Mesendoderm (in vitro differentiated cells): Measurements from ENCODE around the gene INPP4A.
A peak's percentile ranks its signal among the peaks of the same experiment; 100 is the strongest.

Experiments used
- DNase-seq: peaks from one replicate; pipeline ENCODE4 v3.0.0; 2013
- H2AK5ac ChIP-seq: 2 replicates; pipeline ENCODE4 v1.6.1; 2013; ENCODE audit warnings: low read length, inconsistent platforms
- H2BK120ac ChIP-seq: 2 replicates; pipeline ENCODE4 v1.6.1; 2013; ENCODE audit warnings: low read depth, mild to moderate bottlenecking, low read length, moderate library complexity, mixed read lengths
- H2BK15ac ChIP-seq: replicated peaks from 2 replicates; pipeline ENCODE4 v1.6.1; 2013; ENCODE audit warnings: low read depth, mild to moderate bottlenecking, moderate library complexity
- H2BK5ac ChIP-seq: 2 replicates; pipeline ENCODE4 v1.6.1; 2013; ENCODE audit warnings: low read length, inconsistent platforms
- H3K18ac ChIP-seq: 2 replicates; pipeline ENCODE4 v1.6.1; 2013; ENCODE audit warnings: mild to moderate bottlenecking, low read length, mixed read lengths
- H3K23ac ChIP-seq: one replicate; pipeline ENCODE4 v1.6.1; 2013; ENCODE audit warnings: low read length
- H3K27ac ChIP-seq: 2 replicates; pipeline ENCODE4 v1.5.1; 2013; ENCODE audit warnings: low read depth, mild to moderate bottlenecking, inconsistent platforms, low read length, moderate library complexity
- H3K27me3 ChIP-seq: 2 replicates; pipeline ENCODE4 v1.6.1; 2013; ENCODE audit warnings: low read length, control low read depth, mild to moderate bottlenecking, inconsistent platforms; ENCODE audit not compliant: insufficient read depth, poor library complexity
- H3K36me3 ChIP-seq: 2 replicates; pipeline ENCODE4 v1.6.1; 2013; ENCODE audit warnings: low read length, inconsistent platforms; ENCODE audit not compliant: control insufficient read depth, insufficient read depth
- H3K4ac ChIP-seq: one replicate; pipeline ENCODE4 v1.6.1; 2013; ENCODE audit warnings: low read depth, mild to moderate bottlenecking, low read length, moderate library complexity
- H3K4me1 ChIP-seq: 2 replicates; pipeline ENCODE4 v1.6.1; 2013; ENCODE audit warnings: low read depth, low read length, inconsistent platforms; ENCODE audit not compliant: control insufficient read depth
- H3K4me2 ChIP-seq: 2 replicates; pipeline ENCODE4 v1.6.1; 2013; ENCODE audit warnings: low read length
- H3K4me3 ChIP-seq: 2 replicates; pipeline ENCODE4 v1.5.1; 2013; ENCODE audit warnings: mild to moderate bottlenecking, low read length
- H3K56ac ChIP-seq: one replicate; pipeline ENCODE4 v1.6.1; 2013; ENCODE audit warnings: low read length
- H3K79me1 ChIP-seq: 2 replicates; pipeline ENCODE4 v1.6.1; 2013; ENCODE audit warnings: low read length, inconsistent platforms
- H3K79me2 ChIP-seq: 2 replicates; pipeline ENCODE4 v1.6.1; 2013; ENCODE audit warnings: mild to moderate bottlenecking, low read length; ENCODE audit not compliant: control insufficient read depth, insufficient read depth
- H3K9ac ChIP-seq: 2 replicates; pipeline ENCODE4 v1.6.1; 2013; ENCODE audit warnings: low read length, inconsistent platforms
- H4K5ac ChIP-seq: one replicate; pipeline ENCODE4 v1.6.1; 2013; ENCODE audit warnings: low read length
- H4K8ac ChIP-seq: one replicate; pipeline ENCODE4 v1.6.1; 2013; ENCODE audit warnings: low read depth, mild to moderate bottlenecking, control low read depth, low read length, moderate library complexity
- WGBS: extraction: QIAGEN DNeasy Blood & Tissue Kit; methylation state at CpG from one replicate; pipeline ENCODE4 v1.1.7; 2013; ENCODE audit warnings: low lambda C conversion rate, missing lambda C conversion rate; ENCODE audit not compliant: insufficient coverage; ENCODE audit errors: extremely low coverage; 5-methylcytosine and 5-hydroxymethylcytosine counted together

Gene INPP4A

DNA sequence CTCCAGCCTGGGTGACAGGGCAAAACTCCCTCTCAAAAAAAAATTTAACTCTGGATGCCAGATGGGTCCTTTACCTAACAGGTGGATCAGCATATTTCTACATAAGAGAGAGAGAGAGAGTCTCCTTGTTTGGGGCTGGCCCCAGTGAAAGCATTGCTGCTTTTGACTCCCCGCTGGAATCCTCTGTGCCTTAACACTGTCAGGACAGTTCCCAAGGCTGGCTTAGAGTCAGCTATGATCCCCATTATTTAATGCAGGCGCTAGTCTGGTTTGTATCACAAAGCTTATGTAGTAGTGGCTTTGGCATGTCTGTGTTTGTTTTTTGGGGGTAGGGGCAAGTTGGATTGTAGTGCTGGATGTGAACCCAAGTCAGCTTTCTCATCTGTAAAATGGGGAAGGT lies 9.4 kb downstream of the INPP4A start:
- H2AK5ac ChIP-seq = no peak overlapping the region
- peaks cover 51% of the 10 kb centered on the region for H3K79me1 ChIP-seq
- WGBS = no CpG with 5 or more reads among the region's 2 CpGs
- H3K4me3 ChIP-seq = no peak overlapping the region
- DNase-seq = no peak
- H3K27me3 ChIP-seq = no peaks in the 10 kb centered on the region
- no peak overlapping the region for H3K9ac ChIP-seq
- H3K4ac ChIP-seq = no peak overlapping the region
- H2BK120ac ChIP-seq = no peak overlapping the region
- H3K18ac ChIP-seq = no peak overlapping the region
- no peaks in the 10 kb centered on the region for H3K36me3 ChIP-seq
- no peak overlapping the region for H3K23ac ChIP-seq
- H3K27ac ChIP-seq = no peak overlapping the region
- no peak overlapping the region for H2BK5ac ChIP-seq
- no peak overlapping the region for H4K5ac ChIP-seq
- peaks cover 91% of the 10 kb centered on the region for H3K79me2 ChIP-seq
- no peak overlapping the region for H3K4me2 ChIP-seq
- H3K4me1 ChIP-seq = peaks cover 19% of the 10 kb centered on the region
- H2BK15ac ChIP-seq = no peak overlapping the region
- H4K8ac ChIP-seq = no peak overlapping the region
- H3K56ac ChIP-seq = no peak overlapping the region

DNA sequence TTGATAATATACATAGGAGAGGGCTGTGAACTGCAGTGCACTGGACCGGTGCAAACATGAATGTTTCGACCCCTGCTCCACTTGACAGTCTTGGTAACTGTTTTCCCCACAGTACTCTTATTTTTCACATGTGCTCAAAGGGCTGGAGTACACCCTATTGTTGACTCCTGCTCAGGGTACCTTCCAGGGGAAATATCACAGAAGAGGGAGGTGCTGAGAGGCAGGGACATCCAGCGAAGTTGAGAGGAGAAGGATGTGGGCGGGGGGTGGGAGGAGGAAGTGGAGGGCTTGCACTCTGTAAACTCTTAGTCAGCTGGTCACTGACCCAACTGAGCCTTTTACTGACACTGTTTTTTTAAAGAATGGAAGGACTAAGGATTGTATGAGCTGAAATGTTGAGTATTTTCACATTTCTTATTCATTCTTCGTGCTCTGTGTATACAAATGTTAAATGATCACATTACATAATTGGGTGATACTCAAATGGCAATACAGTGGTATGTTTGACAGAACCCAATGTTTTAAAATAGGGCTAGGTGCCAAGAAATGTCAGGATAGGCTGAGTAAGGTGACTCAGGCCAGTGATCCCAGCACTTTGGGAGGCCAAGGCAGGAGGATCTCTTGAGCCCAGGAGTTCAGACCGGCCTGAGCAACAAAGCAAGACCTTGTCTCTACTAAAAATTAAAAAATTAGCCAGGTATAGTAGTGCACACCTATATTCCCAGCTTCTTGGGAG lies 10.0 kb downstream of the INPP4A start:
- H3K4me3 ChIP-seq = no peak overlapping the region
- H3K9ac ChIP-seq = no peak overlapping the region
- H3K4me1 ChIP-seq = peaks cover 16% of the 10 kb centered on the region
- no peaks in the 10 kb centered on the region for H3K36me3 ChIP-seq
- H3K4ac ChIP-seq = no peak overlapping the region
- no peak overlapping the region for H2BK120ac ChIP-seq
- H3K4me2 ChIP-seq = no peak overlapping the region
- H2BK15ac ChIP-seq = no peak overlapping the region
- H2AK5ac ChIP-seq = no peak overlapping the region
- H4K8ac ChIP-seq = no peak overlapping the region
- no peak overlapping the region for H2BK5ac ChIP-seq
- no peak overlapping the region for H3K56ac ChIP-seq
- peaks cover 55% of the 10 kb centered on the region for H3K79me1 ChIP-seq
- no peak overlapping the region for H4K5ac ChIP-seq
- no peak overlapping the region for H3K27ac ChIP-seq
- no peak overlapping the region for H3K23ac ChIP-seq
- H3K27me3 ChIP-seq = no peaks in the 10 kb centered on the region
- no CpG with 5 or more reads among the region's 6 CpGs for WGBS
- no peak overlapping the region for H3K18ac ChIP-seq
- peak; percentile 51 for DNase-seq
- H3K79me2 ChIP-seq = peaks cover 93% of the 10 kb centered on the region

DNA sequence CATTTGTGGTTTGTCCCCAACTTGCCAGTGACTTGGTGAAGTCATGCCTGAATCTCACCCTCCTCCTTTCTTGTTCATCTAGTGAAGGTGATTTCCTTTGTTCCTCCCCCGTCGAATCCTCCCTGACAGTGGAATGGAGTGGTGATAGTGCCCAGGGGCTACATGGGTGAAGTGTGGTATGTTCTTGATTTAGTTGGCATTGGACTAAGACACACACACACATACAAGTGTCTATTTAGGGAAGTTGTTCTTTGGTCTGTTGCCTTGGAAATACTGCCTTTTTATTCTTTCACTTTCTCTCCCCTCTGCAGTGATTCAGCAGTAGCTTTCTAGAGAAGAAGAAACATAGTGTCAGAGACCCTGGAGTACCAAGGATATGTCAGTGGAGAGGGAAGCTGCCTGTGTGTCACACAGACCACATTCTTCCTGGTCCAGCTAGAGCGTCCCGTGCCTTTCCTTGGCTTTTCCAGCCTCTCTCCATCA lies 10.9 kb downstream of the INPP4A start:
- peaks cover 95% of the 10 kb centered on the region for H3K79me2 ChIP-seq
- no peaks in the 10 kb centered on the region for H3K27me3 ChIP-seq
- H3K4me1 ChIP-seq = peaks cover 16% of the 10 kb centered on the region
- no peak overlapping the region for H3K4me2 ChIP-seq
- no peak overlapping the region for H3K4me3 ChIP-seq
- no peak overlapping the region for H3K23ac ChIP-seq
- H3K9ac ChIP-seq = no peak overlapping the region
- H3K56ac ChIP-seq = no peak overlapping the region
- H4K5ac ChIP-seq = no peak overlapping the region
- no peak for DNase-seq
- no peak overlapping the region for H2BK15ac ChIP-seq
- H3K4ac ChIP-seq = no peak overlapping the region
- H2AK5ac ChIP-seq = no peak overlapping the region
- H2BK5ac ChIP-seq = no peak overlapping the region
- H2BK120ac ChIP-seq = no peak overlapping the region
- H3K27ac ChIP-seq = no peak overlapping the region
- no peak overlapping the region for H4K8ac ChIP-seq
- WGBS = no CpG with 5 or more reads among the region's 4 CpGs
- H3K36me3 ChIP-seq = no peaks in the 10 kb centered on the region
- peaks cover 62% of the 10 kb centered on the region for H3K79me1 ChIP-seq
- no peak overlapping the region for H3K18ac ChIP-seq

DNA sequence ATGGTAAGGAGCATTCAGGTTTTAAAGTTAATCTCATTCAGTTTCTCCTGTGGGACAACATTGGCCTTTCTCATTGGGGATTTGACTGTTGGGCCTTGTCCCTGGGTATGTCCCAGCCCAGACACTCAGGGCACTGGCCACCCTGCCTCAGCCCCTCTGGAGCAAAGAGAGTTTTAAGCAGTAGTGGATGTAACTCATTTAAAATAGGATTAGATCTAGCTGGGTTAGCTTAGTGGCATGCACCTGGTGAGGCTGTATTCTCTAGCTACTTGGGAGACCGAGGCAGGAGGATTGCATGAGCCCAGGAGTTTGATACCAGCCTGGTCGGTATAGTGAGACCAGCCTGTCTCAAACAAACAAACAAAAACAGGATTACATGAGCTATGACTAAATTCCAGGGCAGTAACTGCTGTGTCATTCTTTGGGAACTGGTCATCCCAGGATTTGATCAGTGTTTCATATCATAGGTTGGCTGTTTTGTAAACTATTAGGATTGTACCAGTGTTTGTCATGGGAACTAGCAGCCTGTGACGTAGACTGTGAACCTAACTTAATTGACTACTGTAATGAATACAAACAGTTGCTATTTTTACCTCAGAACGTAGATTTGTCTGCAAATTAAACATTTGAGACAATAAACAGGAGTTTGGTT lies 12.5 kb downstream of the INPP4A start:
- Histone ChIP-seq H3K4me3 (no peak overlapping the region), H3K27ac (no peak overlapping the region)

GRCh38 chr2:98458207-98458606 lies 13.5 kb downstream of the INPP4A start:
- no peak overlapping the region for H3K23ac ChIP-seq
- H2BK5ac ChIP-seq = no peak overlapping the region
- no peak overlapping the region for H4K5ac ChIP-seq
- H3K27ac ChIP-seq = no peak overlapping the region
- H3K36me3 ChIP-seq = no peaks in the 10 kb centered on the region
- peaks cover 86% of the 10 kb centered on the region for H3K79me2 ChIP-seq
- no peak overlapping the region for H3K4ac ChIP-seq
- no peak overlapping the region for H3K4me3 ChIP-seq
- no peaks in the 10 kb centered on the region for H3K27me3 ChIP-seq
- H3K4me2 ChIP-seq = no peak overlapping the region
- peaks cover 5% of the 10 kb centered on the region for H3K4me1 ChIP-seq
- H4K8ac ChIP-seq = no peak overlapping the region
- no peak overlapping the region for H2BK15ac ChIP-seq
- no peak for DNase-seq
- peaks cover 58% of the 10 kb centered on the region for H3K79me1 ChIP-seq
- H2BK120ac ChIP-seq = no peak overlapping the region
- H2AK5ac ChIP-seq = no peak overlapping the region
- H3K18ac ChIP-seq = no peak overlapping the region
- WGBS = no CpG with 5 or more reads among the region's 4 CpGs
- no peak overlapping the region for H3K56ac ChIP-seq
- H3K9ac ChIP-seq = no peak overlapping the region

More for the DNA sequence above, 12.5 kb downstream of the INPP4A start:
- Histone ChIP-seq H3K23ac (no peak overlapping the region), H3K18ac (no peak overlapping the region), H3K79me1 (peaks cover 64% of the 10 kb centered on the region), H3K56ac (peak overlapping the region; percentile 28), H2BK120ac (no peak overlapping the region), H3K36me3 (no peaks in the 10 kb centered on the region), H3K9ac (no peak overlapping the region), H3K27me3 (no peaks in the 10 kb centered on the region), H4K5ac (no peak overlapping the region), H2BK5ac (no peak overlapping the region), H3K4me2 (no peak overlapping the region), H2AK5ac (no peak overlapping the region), H4K8ac (no peak overlapping the region), H3K79me2 (peaks cover 93% of the 10 kb centered on the region), H3K4me1 (peaks cover 10% of the 10 kb centered on the region), H2BK15ac (no peak overlapping the region), H3K4ac (no peak overlapping the region)
- no peak for DNase-seq
- WGBS = no CpG with 5 or more reads among the region's 4 CpGs
